GM23248 (cell line): ENCODE measurements around the gene FLOT2. TPM values are rescaled to one million over a fixed set of nuclear protein-coding genes. Genes with fewer than 3 reads are reported as not detected.

Experiments
- DNase-seq: peaks from one replicate; pipeline ENCODE4 v3.0.0-alpha.2; 2015
- H2AFZ ChIP-seq: fragments of 200-600 bp; sonication (generic); 2 replicates; pipeline ENCODE4 v1.6.1; 2016; ENCODE audit warnings: antibody characterized with exemption
- H3F3A ChIP-seq: fragments of 200-600 bp; sonication (generic); 2 replicates; pipeline ENCODE4 v1.6.1; 2016; ENCODE audit warnings: mild to moderate bottlenecking, antibody characterized with exemption, mixed run types; ENCODE audit not compliant: insufficient read depth
- H3K27ac ChIP-seq: fragments of 200-600 bp; sonication (generic); 2 replicates; pipeline ENCODE4 v1.5.1; 2016; ENCODE audit warnings: mild to moderate bottlenecking
- H3K27me3 ChIP-seq: fragments of 200-600 bp; sonication (generic); replicated peaks from 2 replicates; pipeline ENCODE4 v1.6.1; 2016; ENCODE audit warnings: mild to moderate bottlenecking; ENCODE audit not compliant: insufficient read depth
- H3K36me3 ChIP-seq: fragments of 200-600 bp; sonication (generic); 2 replicates; pipeline ENCODE4 v1.6.1; 2016; ENCODE audit warnings: low read depth, mild to moderate bottlenecking
- H3K4me1 ChIP-seq: fragments of 200-600 bp; sonication (generic); 2 replicates; pipeline ENCODE4 v1.6.1; 2016; ENCODE audit warnings: mild to moderate bottlenecking; ENCODE audit not compliant: insufficient read depth
- H3K4me2 ChIP-seq: fragments of 200-600 bp; sonication (generic); one replicate; pipeline ENCODE4 v1.6.1; 2016; ENCODE audit warnings: mild to moderate bottlenecking; ENCODE audit not compliant: unreplicated experiment
- H3K4me3 ChIP-seq: fragments of 200-600 bp; sonication (generic); 2 replicates; pipeline ENCODE4 v1.5.1; 2016; ENCODE audit warnings: mild to moderate bottlenecking
- H3K79me2 ChIP-seq: fragments of 200-600 bp; sonication (generic); 2 replicates; pipeline ENCODE4 v1.6.1; 2016; ENCODE audit warnings: mild to moderate bottlenecking; ENCODE audit not compliant: insufficient read depth
- H3K9ac ChIP-seq: fragments of 200-600 bp; sonication (generic); 2 replicates; pipeline ENCODE4 v1.6.1; 2016; ENCODE audit warnings: mild to moderate bottlenecking
- H3K9me2 ChIP-seq: fragments of 200-600 bp; sonication (generic); 2 replicates; pipeline ENCODE4 v1.6.1; 2016; ENCODE audit warnings: mixed run types, mild to moderate bottlenecking, moderate library complexity; ENCODE audit not compliant: insufficient read depth
- H3K9me3 ChIP-seq: fragments of 200-600 bp; sonication (generic); one replicate; pipeline ENCODE4 v1.6.1; 2017; ENCODE audit warnings: low read depth
- H4K20me1 ChIP-seq: fragments of 200-600 bp; sonication (generic); 2 replicates; pipeline ENCODE4 v1.6.0; 2016; ENCODE audit not compliant: insufficient read depth
- EZH2 ChIP-seq: fragments of 200-600 bp; sonication (generic); IDR thresholded peaks from 2 replicates; pipeline ENCODE4 v1.6.1; 2018; ENCODE audit warnings: antibody characterized with exemption, mild to moderate bottlenecking; ENCODE audit not compliant: insufficient read depth, poor library complexity, severe bottlenecking
- EZH2phosphoT487 ChIP-seq: fragments of 200-600 bp; sonication (generic); IDR thresholded peaks from 2 replicates; pipeline ENCODE4 v1.6.1; 2018; ENCODE audit warnings: antibody characterized with exemption, moderate library complexity, mild to moderate bottlenecking, low read depth; ENCODE audit not compliant: insufficient read depth
- WGBS, 2 experiments: methylation state at CpG; one replicate each; pipeline ENCODE4 v1.1.6; 2015 to 2017; ENCODE audit warnings: low lambda C conversion rate in 2 of 2, low coverage in 1 of 2; ENCODE audit errors: missing lambda C conversion rate in 2 of 2; 5-methylcytosine and 5-hydroxymethylcytosine counted together
- in situ Hi-C: fragments of 300-500 bp; cut with MboI; formaldehyde crosslinking; loops from 2 replicates; pipeline ENCODE4 v1.15.0; 2020
- polyA plus RNA-seq: library from polyadenylated mRNA; unstranded; fragments of >200 nt; fragmentation: Nextera tagmentation; extraction: Ambion mirVana; gene quantifications from 2 replicates; pipeline ENCODE4 v1.2.1, GENCODE V29; 2016
- total RNA-seq: library from RNA; depleted of rRNA; stranded (reverse); fragments of >200 nt; shearing (Covaris generic); gene quantifications from 2 replicates; pipeline ENCODE4 v1.2.3, GENCODE V29; 2014

The FLOT2 gene
- total and polyA plus RNA-seq, 2 experiments from 2014 or later, result 33.2 to 55.0 TPM

GRCh38 chr17:28916302-28916934, 18.9 kb upstream of the FLOT2 start:
- in situ Hi-C loops, result no loop called here
- H4K20me1 ChIP-seq, result no peaks in the 10 kb centered on the region
- no peak overlapping the region for H3K4me2 ChIP-seq
- no peaks in the 10 kb centered on the region for H3K9me2 ChIP-seq
- H3K79me2 ChIP-seq, result peaks cover 22% of the 10 kb centered on the region
- TF ChIP-seq EZH2 (no peak), EZH2phosphoT487 (no peak)
- H3K9ac ChIP-seq, result no peak overlapping the region
- peaks cover 14% of the 10 kb centered on the region for H3F3A ChIP-seq
- H3K27ac ChIP-seq, result no peak overlapping the region
- 56 to 73% methylated on average over 5 to 6 of the region's 6 CpGs for WGBS, 2 experiments
- H3K27me3 ChIP-seq, result no peaks in the 10 kb centered on the region
- H3K9me3 ChIP-seq, result no peaks in the 10 kb centered on the region
- no peak overlapping the region for H3K4me3 ChIP-seq
- H2AFZ ChIP-seq, result no peak overlapping the region
- DNase-seq, result peak; percentile 67
- peaks cover 76% of the 10 kb centered on the region for H3K36me3 ChIP-seq
- H3K4me1 ChIP-seq, result no peaks in the 10 kb centered on the region

GRCh38 chr17:28912938-28913333, 15.4 kb upstream of the FLOT2 start:
- in situ Hi-C loops, result no loop called here
- Histone ChIP-seq H3K9me3 (no peaks in the 10 kb centered on the region), H3K79me2 (peaks cover 15% of the 10 kb centered on the region), H3K9ac (no peak overlapping the region), H3K36me3 (peaks cover 67% of the 10 kb centered on the region), H3K4me1 (peaks cover 11% of the 10 kb centered on the region), H3K27me3 (no peaks in the 10 kb centered on the region), H3F3A (peaks cover 25% of the 10 kb centered on the region), H3K9me2 (no peaks in the 10 kb centered on the region), H3K27ac (no peak overlapping the region), H3K4me2 (no peak overlapping the region), H2AFZ (no peak overlapping the region), H3K4me3 (no peak overlapping the region), H4K20me1 (no peaks in the 10 kb centered on the region)
- TF ChIP-seq EZH2 (no peak), EZH2phosphoT487 (no peak)
- WGBS, 2 experiments, result 75 to 85% methylated on average over 6 of the region's 6 CpGs
- DNase-seq, result no peak

GRCh38 chr17:28912281-28912937, 14.9 kb upstream of the FLOT2 start:
- DNase-seq, result peak; percentile 40
- no peaks in the 10 kb centered on the region for H3K9me2 ChIP-seq
- no peak overlapping the region for H3K4me2 ChIP-seq
- peaks cover 20% of the 10 kb centered on the region for H3F3A ChIP-seq
- no peak overlapping the region for H2AFZ ChIP-seq
- H3K36me3 ChIP-seq, result peaks cover 63% of the 10 kb centered on the region
- TF ChIP-seq EZH2 (no peak), EZH2phosphoT487 (no peak)
- in situ Hi-C loops, result no loop called here
- peaks cover 11% of the 10 kb centered on the region for H3K4me1 ChIP-seq
- no peaks in the 10 kb centered on the region for H3K27me3 ChIP-seq
- no peak overlapping the region for H3K9ac ChIP-seq
- 84 to 85% methylated on average over 19 to 20 of the region's 20 CpGs for WGBS, 2 experiments
- no peak overlapping the region for H3K27ac ChIP-seq
- H3K79me2 ChIP-seq, result peaks cover 15% of the 10 kb centered on the region
- no peaks in the 10 kb centered on the region for H3K9me3 ChIP-seq
- no peaks in the 10 kb centered on the region for H4K20me1 ChIP-seq
- no peak overlapping the region for H3K4me3 ChIP-seq

DNA sequence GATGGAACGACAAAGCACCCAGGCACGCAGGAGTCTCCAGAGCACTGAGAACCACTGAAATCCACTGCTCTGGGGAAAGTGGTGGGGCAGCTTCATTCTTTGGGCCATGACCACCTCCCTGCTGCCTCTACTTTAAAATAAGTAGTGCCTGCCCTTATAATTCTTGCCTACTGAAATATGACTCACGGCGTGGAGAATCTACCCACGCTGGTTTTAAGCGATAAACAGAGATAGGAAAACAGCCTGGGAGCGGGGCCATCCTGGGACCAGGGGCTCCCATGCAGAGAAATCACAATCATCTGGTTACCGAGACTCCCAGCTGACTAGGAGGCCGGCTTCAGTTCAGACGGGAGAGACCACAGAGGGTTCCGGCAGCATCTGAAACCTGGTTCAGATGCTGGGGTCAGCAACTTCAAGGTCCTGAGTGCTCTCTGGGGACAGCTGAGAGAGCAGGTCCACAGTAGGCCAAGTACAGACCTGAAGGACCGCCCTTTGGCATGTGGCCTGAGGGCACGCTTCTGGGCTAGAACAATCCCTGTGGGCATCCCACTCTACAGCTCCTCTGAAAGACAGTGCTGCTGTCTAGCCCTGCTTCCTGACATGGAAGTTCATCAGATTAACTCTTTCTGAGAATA, 14.0 kb upstream of the FLOT2 start:
- H4K20me1 ChIP-seq, result no peaks in the 10 kb centered on the region
- H3K79me2 ChIP-seq, result peaks cover 11% of the 10 kb centered on the region
- no peak overlapping the region for H3K27ac ChIP-seq
- H2AFZ ChIP-seq, result no peak overlapping the region
- H3K4me3 ChIP-seq, result no peak overlapping the region
- peaks cover 18% of the 10 kb centered on the region for H3F3A ChIP-seq
- H3K9ac ChIP-seq, result no peak overlapping the region
- no peak for TF ChIP-seq EZH2phosphoT487
- TF ChIP-seq EZH2, result no peak
- in situ Hi-C loops, result no loop called here
- H3K9me2 ChIP-seq, result no peaks in the 10 kb centered on the region
- H3K27me3 ChIP-seq, result no peaks in the 10 kb centered on the region
- peaks cover 60% of the 10 kb centered on the region for H3K36me3 ChIP-seq
- WGBS, 2 experiments, result 95 to 98% methylated on average over 13 of the region's 13 CpGs
- H3K9me3 ChIP-seq, result no peaks in the 10 kb centered on the region
- peaks cover 11% of the 10 kb centered on the region for H3K4me1 ChIP-seq
- DNase-seq, result no peak
- H3K4me2 ChIP-seq, result no peak overlapping the region
